ENCODE measurements around the gene NPHP3. TPM values are rescaled to one million over a fixed set of nuclear protein-coding genes. Genes with fewer than 3 reads are reported as not detected.
"Not testable (repeated sequence)": the region's sequence is repeated elsewhere in the genome, so short reads cannot be mapped to it uniquely, and the experiment has no call there.

Gene NPHP3
- total RNA-seq, 1 donor from 2014 or later: 58.0 TPM

GRCh38 chr3:132655471-132655870 lies 66.7 kb downstream of the NPHP3 start:
- ATAC-seq (no peak), DNase-seq (ENCODE audit: low spot score) (no peak)
- intact Hi-C loops (cut with DNase I): no loop called here

GRCh38 chr3:132654721-132655120 lies 67.5 kb downstream of the NPHP3 start:
- ATAC-seq (no peak), DNase-seq (ENCODE audit: low spot score) (no peak)
- intact Hi-C loops (cut with DNase I): no loop called here

- no peak for ATAC-seq
- no peak for DNase-seq (ENCODE audit: low spot score)
- intact Hi-C loops (cut with DNase I): no loop called here
These were observed 68.0 kb downstream of the NPHP3 start for GRCh38 chr3:132654190-132654589.

- ATAC-seq: peak; percentile 74
- no peak for DNase-seq (ENCODE audit: low spot score)
- intact Hi-C loops (cut with DNase I): no loop called here
These were observed 69.5 kb downstream of the NPHP3 start for GRCh38 chr3:132652640-132653270.

GRCh38 chr3:132650153-132650552 lies 72.1 kb downstream of the NPHP3 start:
- ATAC-seq (no peak), DNase-seq (ENCODE audit: low spot score) (no peak)
- intact Hi-C loops (cut with DNase I): no loop called here

- ATAC-seq (no peak), DNase-seq (ENCODE audit: low spot score) (no peak)
- intact Hi-C loops (cut with DNase I): loop anchor here (10.0 kb wide), 1 partner anchor 110 kb away; no protein-coding TSS in a partner anchor
These were observed 77.2 kb downstream of the NPHP3 start for GRCh38 chr3:132645058-132645457.

- intact Hi-C loops (cut with DNase I): loop anchor here (10.0 kb wide), 1 partner anchor 109 kb away; no protein-coding TSS in a partner anchor
- ATAC-seq: peak; percentile 13
- DNase-seq (ENCODE audit: low spot score): no peak
These were observed 78.8 kb downstream of the NPHP3 start for GRCh38 chr3:132643366-132643765.

- ATAC-seq: no peak
- intact Hi-C loops (cut with DNase I): loop anchor here (10.0 kb wide), 1 partner anchor 108 kb away; no protein-coding TSS in a partner anchor
- DNase-seq (ENCODE audit: low spot score): no peak
These were observed 79.7 kb downstream of the NPHP3 start for GRCh38 chr3:132642539-132642847.

- DNase-seq (ENCODE audit: low spot score): no peak
- intact Hi-C loops (cut with DNase I): loop anchor here (10.0 kb wide), 1 partner anchor 107 kb away; no protein-coding TSS in a partner anchor
- ATAC-seq: peak; percentile 76
These were observed 80.2 kb downstream of the NPHP3 start for GRCh38 chr3:132641837-132642538.

- intact Hi-C loops (cut with DNase I): loop anchor here (10.0 kb wide), 1 partner anchor 107 kb away; no protein-coding TSS in a partner anchor
- ATAC-seq: not testable (repeated sequence)
These were observed 80.8 kb downstream of the NPHP3 start for GRCh38 chr3:132641427-132641826.

GRCh38 chr3:132638706-132639105 lies 83.5 kb downstream of the NPHP3 start:
- ATAC-seq (no peak), DNase-seq (ENCODE audit: low spot score) (no peak)
- intact Hi-C loops (cut with DNase I): no loop called here

More at GRCh38 chr3:132641427-132641826, 80.8 kb downstream of the NPHP3 start:
- DNase-seq (ENCODE audit: low spot score): not testable (repeated sequence)

GRCh38 chr3:132637590-132637989 lies 84.6 kb downstream of the NPHP3 start:
- ATAC-seq (no peak), DNase-seq (ENCODE audit: low spot score) (no peak)
- intact Hi-C loops (cut with DNase I): no loop called here

- DNase-seq (ENCODE audit: low spot score): no peak
- intact Hi-C loops (cut with DNase I): no loop called here
- ATAC-seq: no peak
These were observed 87.2 kb downstream of the NPHP3 start for GRCh38 chr3:132635052-132635451.

Other genes starting within 250 kb of the NPHP3 start
- gene ACKR4, start 125.1 kb downstream of the NPHP3 start, total RNA-seq: 3.1 TPM
- 39.2 TPM for gene ACAD11, start 62.6 kb downstream of the NPHP3 start, total RNA-seq
- gene UBA5, start 62.1 kb downstream of the NPHP3 start, total RNA-seq: 32.2 TPM